Ishikawa (cell line): ENCODE data around the gene NRG2.

Experiments used
- CEBPB ChIP-seq: IDR thresholded peaks from 2 replicates; pipeline ENCODE4 v1.6.1; 2012
- CREB1 ChIP-seq: IDR thresholded peaks from 2 replicates; pipeline ENCODE4 v1.6.1; 2012; ENCODE audit warnings: low read depth
- EGR1 ChIP-seq: IDR thresholded peaks from 2 replicates; pipeline ENCODE4 v1.6.1; 2012
- EP300 ChIP-seq: IDR thresholded peaks from 2 replicates; pipeline ENCODE4 v1.6.1; 2012; ENCODE audit warnings: borderline replicate concordance
- FOXM1 ChIP-seq: IDR thresholded peaks from 2 replicates; pipeline ENCODE4 v1.6.1; 2012; ENCODE audit warnings: low read depth, borderline replicate concordance
- NFIC ChIP-seq: IDR thresholded peaks from 2 replicates; pipeline ENCODE4 v1.6.1; 2012
- RAD21 ChIP-seq: IDR thresholded peaks from 2 replicates; pipeline ENCODE4 v1.6.1; 2012; ENCODE audit warnings: low read depth
- REST ChIP-seq: IDR thresholded peaks from 2 replicates; pipeline ENCODE4 v1.6.1; 2012; ENCODE audit warnings: low read depth, mild to moderate bottlenecking
- TAF1 ChIP-seq: IDR thresholded peaks from 2 replicates; pipeline ENCODE4 v1.6.1; 2012; ENCODE audit warnings: low read depth, mild to moderate bottlenecking
- TCF12 ChIP-seq: IDR thresholded peaks from 2 replicates; pipeline ENCODE4 v1.6.1; 2012; ENCODE audit warnings: low read depth
- TEAD4 ChIP-seq: IDR thresholded peaks from 2 replicates; pipeline ENCODE4 v1.6.1; 2012
- USF1 ChIP-seq: IDR thresholded peaks from 2 replicates; pipeline ENCODE4 v1.6.1; 2012
- YY1 ChIP-seq: IDR thresholded peaks from 2 replicates; pipeline ENCODE4 v1.6.1; 2012; ENCODE audit warnings: low read depth
- ZBTB7A ChIP-seq: IDR thresholded peaks from 2 replicates; pipeline ENCODE4 v1.6.1; 2012; ENCODE audit warnings: low read depth

The NRG2 gene

DNA sequence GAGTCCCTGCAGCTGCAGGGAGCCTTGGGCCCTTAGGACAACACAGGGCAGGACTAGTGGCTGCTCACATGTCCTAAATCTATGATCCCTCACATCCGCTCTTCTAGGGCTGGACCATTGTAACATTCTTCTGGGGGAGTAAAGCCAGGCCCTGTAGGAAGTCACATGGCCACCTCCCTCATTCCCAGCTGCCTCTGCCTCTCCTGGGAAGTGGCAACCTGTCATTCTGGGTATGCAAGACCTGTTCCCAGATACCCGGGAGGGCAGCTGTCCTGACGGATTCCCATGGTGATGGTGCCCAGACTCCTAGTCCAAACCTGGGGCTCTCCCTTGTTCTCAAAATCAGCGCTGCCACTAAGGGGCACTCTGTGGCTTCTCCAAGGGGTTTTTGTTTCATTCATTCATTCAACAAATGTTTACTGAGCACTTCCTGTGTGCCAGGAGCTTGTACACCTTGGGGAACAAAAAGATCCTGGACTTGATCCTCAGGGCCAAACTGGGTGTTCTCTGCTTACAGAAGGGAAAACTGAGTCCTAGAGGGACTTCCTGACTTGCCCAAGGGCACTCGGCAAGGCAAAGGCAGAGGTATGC is 161.9 kb downstream of the NRG2 start:
- TF ChIP-seq RAD21 (peak; percentile 4; the same call in 1 of the 2 replicates), EP300 (no peak), TAF1 (no peak), USF1 (no peak)

DNA sequence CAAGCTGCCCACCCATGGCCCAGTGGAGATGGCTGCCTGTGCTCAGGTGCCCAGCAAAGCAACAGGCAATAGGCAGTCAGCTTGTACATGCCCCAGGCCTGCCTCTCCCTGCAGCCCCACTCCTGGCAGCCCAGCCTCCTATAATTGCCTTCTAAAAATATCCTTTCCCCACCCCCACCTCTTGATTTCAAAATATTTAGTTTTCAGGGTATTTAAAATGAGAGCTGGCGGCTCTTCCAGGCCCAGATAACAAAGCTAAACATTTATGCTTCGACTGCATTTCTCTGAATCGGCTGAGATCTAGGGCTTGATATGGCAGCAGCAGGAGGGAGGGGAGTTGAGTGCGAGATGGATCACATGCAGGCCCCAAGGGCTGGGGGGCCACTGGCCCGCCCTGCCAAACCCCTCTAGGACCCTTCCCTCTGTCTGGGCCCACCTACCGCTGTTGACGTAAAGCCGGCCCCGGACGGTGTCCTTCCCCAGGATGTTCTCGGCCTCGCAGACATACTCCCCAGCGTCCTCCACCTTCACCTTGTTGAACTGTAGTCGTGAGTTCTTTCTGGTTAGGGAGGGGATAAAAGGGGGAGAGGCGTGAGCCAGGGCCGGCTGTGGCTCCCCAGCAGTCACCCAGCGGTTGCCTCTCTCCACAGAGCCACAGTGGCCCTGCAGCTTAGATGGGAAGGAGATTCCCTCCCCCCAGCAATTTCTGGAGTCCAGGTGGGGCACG is 162.5 kb downstream of the NRG2 start:
- TF ChIP-seq REST = no peak
- TF ChIP-seq YY1 = no peak
- no peak for TF ChIP-seq EP300
- TF ChIP-seq ZBTB7A = no peak
- no peak for TF ChIP-seq TCF12
- no peak for TF ChIP-seq EGR1
- no peak for TF ChIP-seq TAF1

DNA sequence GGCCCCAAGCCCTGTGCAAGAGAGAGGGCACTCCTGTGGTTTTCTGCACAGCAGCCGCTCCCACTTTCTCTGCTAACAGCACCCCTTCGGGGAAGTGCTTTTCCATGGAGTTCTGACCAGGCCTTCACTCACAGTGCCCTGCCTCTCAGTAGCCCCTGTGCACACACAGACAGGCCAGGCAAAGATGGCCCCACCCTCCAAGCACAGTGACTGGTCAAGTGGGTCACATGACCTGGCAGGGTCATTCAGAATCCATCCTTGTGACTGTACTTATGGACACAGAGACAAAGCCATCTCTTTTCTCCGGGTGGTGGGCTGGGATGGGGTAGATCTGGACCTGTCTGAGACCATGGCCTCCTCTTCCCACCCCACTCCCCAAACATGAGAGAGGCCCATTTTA is 165.0 kb downstream of the NRG2 start:
- no peak for TF ChIP-seq TCF12
- no peak for TF ChIP-seq CREB1
- TF ChIP-seq USF1 = peak; percentile 85
- TF ChIP-seq RAD21 = no peak

DNA sequence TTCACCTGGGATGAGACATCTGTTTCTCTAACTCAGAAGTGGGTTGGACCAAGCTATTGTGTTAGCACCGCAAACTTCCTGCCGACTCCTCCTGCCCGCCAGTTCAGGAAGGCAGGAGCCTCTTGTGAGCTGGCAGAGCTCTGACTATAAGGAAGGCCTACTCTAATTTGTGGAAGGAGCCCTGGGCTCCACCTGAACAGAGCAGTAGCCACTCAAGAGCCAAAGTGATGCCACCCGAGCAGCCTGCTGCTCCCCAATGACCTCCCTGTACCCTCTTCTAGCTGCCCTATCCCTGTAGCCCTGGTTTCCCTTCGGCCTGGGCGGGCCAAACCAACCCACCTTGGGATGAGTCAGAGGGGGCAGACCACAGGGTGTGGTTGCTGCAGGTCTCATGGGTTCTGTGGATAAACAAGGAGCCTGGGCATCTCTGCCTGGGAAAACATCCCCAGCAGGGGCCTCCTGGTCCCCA is 165.9 kb downstream of the NRG2 start:
- no peak for TF ChIP-seq CEBPB
- no peak for TF ChIP-seq REST
- no peak for TF ChIP-seq USF1
- no peak for TF ChIP-seq TAF1
- TF ChIP-seq NFIC = no peak
- no peak for TF ChIP-seq EP300
- no peak for TF ChIP-seq FOXM1

DNA sequence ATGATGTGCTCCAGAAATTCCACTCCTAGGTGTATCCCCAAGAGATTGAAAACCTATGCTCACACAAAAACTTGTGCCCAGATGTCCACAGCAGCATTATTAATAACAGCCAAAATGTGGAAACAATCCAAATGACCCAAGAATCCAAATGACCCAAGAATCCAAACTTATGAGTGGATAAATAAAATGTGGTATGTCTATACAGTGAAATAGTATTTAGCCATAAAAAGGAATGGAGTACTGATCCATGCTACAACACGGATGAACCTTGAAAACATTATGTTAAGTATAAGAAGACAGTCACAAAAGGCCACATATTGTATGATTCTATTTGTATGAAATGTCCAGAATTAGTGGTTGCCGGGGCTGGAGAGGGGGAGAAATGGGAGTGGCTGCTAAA is 167.1 kb downstream of the NRG2 start:
- TF ChIP-seq NFIC (no peak), USF1 (no peak), CEBPB (no peak), RAD21 (no peak), REST (no peak), ZBTB7A (no peak), TEAD4 (no peak), FOXM1 (no peak)
